ENCODE results near the gene NDUFAF8. TPM values are rescaled to one million over a fixed set of nuclear protein-coding genes. Genes with fewer than 3 reads are reported as not detected.

Gene NDUFAF8
- total RNA-seq, 1 experiment from 2014 or later: 54.1 TPM

DNA sequence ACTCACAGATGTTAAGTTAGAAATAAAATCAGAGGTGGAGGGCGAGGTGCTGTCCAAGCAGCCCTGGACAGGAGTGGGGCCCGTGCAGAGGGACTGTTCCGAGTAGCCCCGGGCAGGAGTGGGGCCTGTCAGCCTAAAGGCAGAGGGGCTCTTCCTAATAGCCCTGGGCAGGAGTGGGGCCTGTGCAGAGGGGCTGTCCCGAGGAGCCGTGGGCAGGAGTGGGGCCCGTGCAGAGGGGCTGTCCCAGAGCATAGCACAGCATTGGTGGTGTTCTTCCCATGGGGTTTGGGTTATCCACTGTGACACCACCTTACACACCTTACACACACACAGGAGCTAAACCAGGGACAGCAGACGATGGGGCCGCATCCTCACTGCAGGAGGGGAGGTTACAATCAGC lies 26.8 kb upstream of the NDUFAF8 start:
- TF ChIP-seq, protein P1, sequence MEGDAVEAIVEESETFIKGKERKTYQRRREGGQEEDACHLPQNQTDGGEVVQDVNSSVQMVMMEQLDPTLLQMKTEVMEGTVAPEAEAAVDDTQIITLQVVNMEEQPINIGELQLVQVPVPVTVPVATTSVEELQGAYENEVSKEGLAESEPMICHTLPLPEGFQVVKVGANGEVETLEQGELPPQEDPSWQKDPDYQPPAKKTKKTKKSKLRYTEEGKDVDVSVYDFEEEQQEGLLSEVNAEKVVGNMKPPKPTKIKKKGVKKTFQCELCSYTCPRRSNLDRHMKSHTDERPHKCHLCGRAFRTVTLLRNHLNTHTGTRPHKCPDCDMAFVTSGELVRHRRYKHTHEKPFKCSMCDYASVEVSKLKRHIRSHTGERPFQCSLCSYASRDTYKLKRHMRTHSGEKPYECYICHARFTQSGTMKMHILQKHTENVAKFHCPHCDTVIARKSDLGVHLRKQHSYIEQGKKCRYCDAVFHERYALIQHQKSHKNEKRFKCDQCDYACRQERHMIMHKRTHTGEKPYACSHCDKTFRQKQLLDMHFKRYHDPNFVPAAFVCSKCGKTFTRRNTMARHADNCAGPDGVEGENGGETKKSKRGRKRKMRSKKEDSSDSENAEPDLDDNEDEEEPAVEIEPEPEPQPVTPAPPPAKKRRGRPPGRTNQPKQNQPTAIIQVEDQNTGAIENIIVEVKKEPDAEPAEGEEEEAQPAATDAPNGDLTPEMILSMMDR (IDR thresholded peaks at IDR 0.05; ENCODE audit: unreplicated experiment): no peak
- intact Hi-C loops (cut with micrococcal nuclease; ENCODE audit: unreplicated experiment): no loop called here
- H3K27me3 Mint-ChIP-seq (ENCODE audit: unreplicated experiment): no peaks in the 10 kb centered on the region
- no TSS peak for BruUV-seq (replicated peaks)
- H3K27ac Mint-ChIP-seq (ENCODE audit: unreplicated experiment): no peak overlapping the region
- DNase-seq: no peak
- no peaks in the 10 kb centered on the region for H3K9me3 Mint-ChIP-seq (ENCODE audit: low read depth, unreplicated experiment)
- H3K36me3 Mint-ChIP-seq (ENCODE audit: insufficient read depth, unreplicated experiment): peaks cover 5% of the 10 kb centered on the region
- CTCF ChIA-PET: no interaction called here
- H3K4me3 Mint-ChIP-seq (ENCODE audit: low read depth, unreplicated experiment): no peak overlapping the region
- H3K4me1 Mint-ChIP-seq (ENCODE audit: low read depth, unreplicated experiment): no peaks in the 10 kb centered on the region

GRCh38 chr17:81213978-81214377 lies 25.1 kb upstream of the NDUFAF8 start:
- Mint-ChIP-seq H3K27ac (ENCODE audit: unreplicated experiment) (no peak overlapping the region), H3K27me3 (ENCODE audit: unreplicated experiment) (no peaks in the 10 kb centered on the region), H3K9me3 (ENCODE audit: low read depth, unreplicated experiment) (no peaks in the 10 kb centered on the region), H3K36me3 (ENCODE audit: insufficient read depth, unreplicated experiment) (peaks cover 10% of the 10 kb centered on the region), H3K4me3 (ENCODE audit: low read depth, unreplicated experiment) (no peak overlapping the region), H3K4me1 (ENCODE audit: low read depth, unreplicated experiment) (no peaks in the 10 kb centered on the region)
- intact Hi-C loops (cut with micrococcal nuclease; ENCODE audit: unreplicated experiment): no loop called here
- CTCF ChIA-PET: no interaction called here
- TF ChIP-seq, protein P1 (IDR thresholded peaks at IDR 0.05; ENCODE audit: unreplicated experiment): no peak
- BruUV-seq (replicated peaks): no TSS peak
- no peak for DNase-seq

DNA sequence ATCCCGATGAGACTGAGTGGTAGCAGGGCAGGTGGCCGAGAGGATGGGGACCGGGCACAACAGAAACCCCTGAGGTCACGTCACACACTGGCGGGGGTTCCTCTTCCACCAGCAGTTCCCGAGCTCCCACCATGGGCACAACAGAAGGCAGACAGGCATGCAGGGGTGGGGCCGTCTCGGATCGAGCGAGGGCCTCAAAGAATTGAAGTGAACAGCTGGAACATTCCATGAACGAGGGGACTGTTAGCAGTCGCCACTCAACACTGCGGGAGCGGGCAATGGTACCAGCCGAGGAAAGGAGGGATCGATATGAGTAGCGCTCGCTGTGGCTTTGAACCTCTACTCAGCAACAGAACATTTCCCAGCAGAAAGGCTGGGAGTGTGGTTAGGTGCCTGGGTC lies 21.6 kb upstream of the NDUFAF8 start:
- no peaks in the 10 kb centered on the region for H3K27me3 Mint-ChIP-seq (ENCODE audit: unreplicated experiment)
- intact Hi-C loops (cut with micrococcal nuclease; ENCODE audit: unreplicated experiment): no loop called here
- H3K4me3 Mint-ChIP-seq (ENCODE audit: low read depth, unreplicated experiment): no peak overlapping the region
- H3K4me1 Mint-ChIP-seq (ENCODE audit: low read depth, unreplicated experiment): peaks cover 8% of the 10 kb centered on the region
- TF ChIP-seq, protein P1 (IDR thresholded peaks at IDR 0.05; ENCODE audit: unreplicated experiment): no peak
- CTCF ChIA-PET: no interaction called here
- H3K9me3 Mint-ChIP-seq (ENCODE audit: low read depth, unreplicated experiment): no peaks in the 10 kb centered on the region
- H3K27ac Mint-ChIP-seq (ENCODE audit: unreplicated experiment): no peak overlapping the region
- no peak for DNase-seq
- no TSS peak for BruUV-seq (replicated peaks)
- peaks cover 14% of the 10 kb centered on the region for H3K36me3 Mint-ChIP-seq (ENCODE audit: insufficient read depth, unreplicated experiment)

DNA sequence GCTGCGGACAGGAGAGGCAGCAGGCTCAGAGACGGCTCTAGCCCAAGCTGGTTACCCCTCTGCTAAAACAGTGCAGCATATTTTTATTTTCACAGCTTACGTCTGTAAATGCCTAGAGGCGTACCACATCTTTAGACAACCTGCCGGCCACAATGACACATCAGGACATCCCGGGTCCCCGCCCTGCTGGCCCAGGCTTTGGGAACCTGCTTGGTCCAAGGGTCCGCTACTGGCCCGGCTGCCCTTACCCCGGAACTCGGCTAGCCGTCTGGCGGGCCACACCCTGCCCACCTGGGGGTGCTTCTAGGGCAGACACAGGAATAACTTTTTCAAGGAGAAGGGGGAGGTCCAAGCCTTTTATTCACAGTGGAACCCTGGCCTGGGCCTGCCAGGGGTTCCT lies 20.7 kb upstream of the NDUFAF8 start:
- H3K27me3 Mint-ChIP-seq (ENCODE audit: unreplicated experiment): no peaks in the 10 kb centered on the region
- no peak for DNase-seq
- no TSS peak for BruUV-seq (replicated peaks)
- peaks cover 24% of the 10 kb centered on the region for H3K36me3 Mint-ChIP-seq (ENCODE audit: insufficient read depth, unreplicated experiment)
- no peak overlapping the region for H3K27ac Mint-ChIP-seq (ENCODE audit: unreplicated experiment)
- H3K4me3 Mint-ChIP-seq (ENCODE audit: low read depth, unreplicated experiment): no peak overlapping the region
- CTCF ChIA-PET: no interaction called here
- H3K9me3 Mint-ChIP-seq (ENCODE audit: low read depth, unreplicated experiment): no peaks in the 10 kb centered on the region
- TF ChIP-seq, protein P1 (IDR thresholded peaks at IDR 0.05; ENCODE audit: unreplicated experiment): no peak
- H3K4me1 Mint-ChIP-seq (ENCODE audit: low read depth, unreplicated experiment): peaks cover 11% of the 10 kb centered on the region
- intact Hi-C loops (cut with micrococcal nuclease; ENCODE audit: unreplicated experiment): no loop called here

DNA sequence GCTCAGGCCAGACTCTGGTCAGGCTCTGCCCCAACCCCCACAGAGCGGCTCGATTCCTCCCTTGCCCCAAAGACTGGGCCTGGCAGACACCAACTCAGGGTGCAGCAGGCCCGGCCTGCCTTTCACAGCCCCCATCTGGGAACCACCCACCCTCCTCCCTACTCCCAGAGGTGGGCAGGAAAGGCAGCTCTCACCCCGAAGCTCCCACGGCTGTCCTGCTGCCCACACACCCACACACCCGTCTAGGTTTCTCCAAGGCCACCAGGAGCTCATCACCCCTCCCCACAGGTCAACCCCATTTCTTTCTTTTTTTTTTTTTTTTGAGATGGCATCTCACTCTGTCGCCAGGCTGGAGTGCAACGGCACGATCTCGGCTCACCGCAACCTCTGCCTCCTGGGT lies 20.1 kb upstream of the NDUFAF8 start:
- no peak overlapping the region for H3K4me3 Mint-ChIP-seq (ENCODE audit: low read depth, unreplicated experiment)
- TF ChIP-seq, protein P1 (IDR thresholded peaks at IDR 0.05; ENCODE audit: unreplicated experiment): no peak
- CTCF ChIA-PET: no interaction called here
- no peak overlapping the region for H3K27ac Mint-ChIP-seq (ENCODE audit: unreplicated experiment)
- BruUV-seq (replicated peaks): no TSS peak
- H3K9me3 Mint-ChIP-seq (ENCODE audit: low read depth, unreplicated experiment): no peaks in the 10 kb centered on the region
- intact Hi-C loops (cut with micrococcal nuclease; ENCODE audit: unreplicated experiment): no loop called here
- no peaks in the 10 kb centered on the region for H3K27me3 Mint-ChIP-seq (ENCODE audit: unreplicated experiment)
- peaks cover 15% of the 10 kb centered on the region for H3K4me1 Mint-ChIP-seq (ENCODE audit: low read depth, unreplicated experiment)
- H3K36me3 Mint-ChIP-seq (ENCODE audit: insufficient read depth, unreplicated experiment): peaks cover 29% of the 10 kb centered on the region
- DNase-seq: no peak

Data from Calu3 (cell line).